ENCODE measurements around the gene LARP4B.

DNA sequence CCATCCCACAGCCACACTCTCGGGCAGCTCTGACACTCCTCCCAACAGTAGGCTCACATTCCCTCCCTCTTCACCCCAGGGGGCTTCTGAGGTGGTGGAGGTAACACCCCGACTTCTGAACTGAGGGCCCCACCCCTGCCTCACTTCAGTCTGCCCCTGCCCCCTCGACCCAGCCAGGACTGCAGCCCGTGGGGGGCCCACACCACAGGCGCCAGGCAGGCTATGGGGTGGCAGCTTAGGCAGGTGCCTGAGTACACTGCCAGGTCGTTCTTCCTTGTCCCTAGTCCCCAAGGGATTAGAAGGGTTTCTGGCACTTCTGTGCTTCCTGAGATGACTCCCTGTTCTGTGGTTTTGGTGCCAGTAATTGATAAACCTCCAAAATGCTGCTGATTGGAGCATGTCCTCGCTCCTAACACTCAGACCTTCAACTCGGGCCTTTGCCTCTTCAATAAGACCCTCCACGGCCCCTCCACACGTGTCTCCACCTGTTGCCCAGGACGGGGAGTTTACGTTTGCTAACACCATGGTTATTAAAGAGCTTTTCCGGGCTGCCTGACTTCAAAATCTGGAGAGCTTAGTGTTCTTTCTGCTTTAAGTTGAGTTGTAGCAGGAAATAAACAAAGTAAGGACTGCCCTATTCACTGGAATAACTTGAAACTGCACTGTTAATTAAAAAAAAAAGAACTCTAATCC, 23.8 kb upstream of the LARP4B start:
- TF ChIP-seq, protein P1, sequence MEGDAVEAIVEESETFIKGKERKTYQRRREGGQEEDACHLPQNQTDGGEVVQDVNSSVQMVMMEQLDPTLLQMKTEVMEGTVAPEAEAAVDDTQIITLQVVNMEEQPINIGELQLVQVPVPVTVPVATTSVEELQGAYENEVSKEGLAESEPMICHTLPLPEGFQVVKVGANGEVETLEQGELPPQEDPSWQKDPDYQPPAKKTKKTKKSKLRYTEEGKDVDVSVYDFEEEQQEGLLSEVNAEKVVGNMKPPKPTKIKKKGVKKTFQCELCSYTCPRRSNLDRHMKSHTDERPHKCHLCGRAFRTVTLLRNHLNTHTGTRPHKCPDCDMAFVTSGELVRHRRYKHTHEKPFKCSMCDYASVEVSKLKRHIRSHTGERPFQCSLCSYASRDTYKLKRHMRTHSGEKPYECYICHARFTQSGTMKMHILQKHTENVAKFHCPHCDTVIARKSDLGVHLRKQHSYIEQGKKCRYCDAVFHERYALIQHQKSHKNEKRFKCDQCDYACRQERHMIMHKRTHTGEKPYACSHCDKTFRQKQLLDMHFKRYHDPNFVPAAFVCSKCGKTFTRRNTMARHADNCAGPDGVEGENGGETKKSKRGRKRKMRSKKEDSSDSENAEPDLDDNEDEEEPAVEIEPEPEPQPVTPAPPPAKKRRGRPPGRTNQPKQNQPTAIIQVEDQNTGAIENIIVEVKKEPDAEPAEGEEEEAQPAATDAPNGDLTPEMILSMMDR (IDR thresholded peaks at IDR 0.05; ENCODE audit: low read depth, low read length): no peak
- TF ChIP-seq EZH2phosphoT487 (IDR thresholded peaks at IDR 0.05; ENCODE audit: low read depth): no peak
